NCI-H1048 (cell line): ENCODE results near the gene ARR3.
"Not testable (repeated sequence)": the region's sequence is repeated elsewhere in the genome, so short reads cannot be mapped to it uniquely, and the experiment has no call there.

Source experiments
- DNase-seq: peaks from one replicate; lab custom pipeline; 2025; lab: John Stamatoyannopoulos, UW

The ARR3 gene

GRCh38 chrX:70280573-70280972 lies 12.4 kb downstream of the ARR3 start:
- no peak for DNase-seq

GRCh38 chrX:70281951-70282350 lies 13.8 kb downstream of the ARR3 start, which contains the start of gene RAB41:
TSS of gene RAB41 (plus strand) at chrX:70282172. CDS start at chrX:70282218, 46 bp downstream.
- DNase-seq: no peak

GRCh38 chrX:70289168-70289792 lies 21.1 kb downstream of the ARR3 start:
- no peak for DNase-seq

GRCh38 chrX:70289793-70290770 lies 21.9 kb downstream of the ARR3 start, which contains the start of the genes KIF4A and PDZD11:
TSS of gene KIF4A (plus strand) at chrX:70290104. CDS start at chrX:70290459, 355 bp downstream.
TSS of gene PDZD11 (minus strand) at chrX:70289927. CDS start at chrX:70289341, 586 bp downstream.
- peak; percentile 55 for DNase-seq

DNA sequence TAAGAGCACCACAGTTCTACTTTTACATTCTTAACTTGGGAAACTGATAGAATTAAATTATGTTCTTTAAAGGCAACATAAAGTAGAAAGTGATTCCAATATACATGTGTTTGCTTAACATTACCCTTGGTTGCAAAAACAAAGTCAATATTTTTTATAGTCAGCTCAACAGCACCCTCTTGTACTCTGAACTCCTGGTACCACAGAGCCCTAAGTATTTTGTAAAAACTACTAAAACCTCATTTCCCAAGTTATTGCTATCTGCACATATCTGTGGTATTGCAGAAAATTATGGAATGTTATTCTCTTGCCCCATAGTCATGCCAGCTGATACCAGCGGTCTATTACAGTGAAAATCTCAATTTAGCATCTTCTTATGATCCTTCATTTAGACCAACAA lies 24.7 kb downstream of the ARR3 start:
- DNase-seq: no peak

DNA sequence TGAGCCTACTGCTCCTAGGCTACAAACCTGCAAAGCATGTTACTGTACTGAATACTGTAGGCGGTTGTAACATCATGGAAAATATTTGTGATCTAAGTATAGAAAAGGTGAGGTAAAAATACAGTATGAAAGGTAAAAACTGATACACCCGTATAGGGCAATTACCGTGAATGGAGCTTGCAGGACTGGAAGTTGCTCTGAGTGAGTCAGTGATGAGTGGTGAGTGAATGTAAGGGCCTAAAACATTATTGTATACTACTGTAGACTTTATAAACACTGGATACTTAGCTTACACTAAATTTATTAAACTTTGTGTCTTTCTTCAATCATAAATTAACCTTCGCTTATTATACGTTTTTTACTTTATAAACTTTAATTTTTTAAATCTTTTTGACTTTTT lies 25.5 kb downstream of the ARR3 start:
- no peak for DNase-seq

DNA sequence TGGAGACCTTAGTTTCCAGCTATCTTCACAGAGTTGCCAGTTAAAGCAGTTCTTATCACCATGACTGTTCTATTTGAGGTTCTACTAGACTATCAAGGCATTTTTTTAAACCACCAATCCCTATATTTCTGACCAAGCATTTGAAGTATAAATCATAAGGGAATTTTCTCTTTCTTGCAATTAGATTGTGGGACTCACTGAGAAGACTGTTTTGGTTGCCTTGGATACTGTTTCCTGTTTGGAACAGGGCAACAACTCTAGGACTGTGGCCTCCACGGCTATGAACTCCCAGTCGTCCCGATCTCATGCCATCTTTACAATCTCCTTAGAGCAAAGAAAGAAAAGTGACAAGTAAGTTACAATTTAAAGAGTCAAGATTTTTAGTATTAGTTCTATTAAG lies 33.6 kb downstream of the ARR3 start:
- DNase-seq: no peak

DNA sequence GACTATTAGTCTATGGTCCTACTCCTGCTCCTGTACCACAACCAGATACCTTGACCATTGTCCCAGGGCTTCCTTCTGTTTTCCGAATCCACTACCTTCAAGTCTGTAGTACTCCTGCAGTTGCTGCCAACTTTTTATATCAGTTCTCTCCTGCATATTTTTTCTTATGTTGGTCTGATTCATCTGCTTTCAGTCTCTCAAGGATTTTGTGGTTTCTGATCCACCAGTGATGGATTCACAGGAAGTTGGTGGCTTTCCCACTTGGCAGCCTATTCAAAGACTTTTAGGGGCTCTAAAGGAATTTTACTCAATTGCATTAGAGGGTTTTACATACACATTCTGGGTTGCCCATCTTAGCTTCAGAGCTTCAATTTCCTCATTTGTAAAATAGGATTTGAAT lies 45.4 kb downstream of the ARR3 start:
- no peak for DNase-seq

DNA sequence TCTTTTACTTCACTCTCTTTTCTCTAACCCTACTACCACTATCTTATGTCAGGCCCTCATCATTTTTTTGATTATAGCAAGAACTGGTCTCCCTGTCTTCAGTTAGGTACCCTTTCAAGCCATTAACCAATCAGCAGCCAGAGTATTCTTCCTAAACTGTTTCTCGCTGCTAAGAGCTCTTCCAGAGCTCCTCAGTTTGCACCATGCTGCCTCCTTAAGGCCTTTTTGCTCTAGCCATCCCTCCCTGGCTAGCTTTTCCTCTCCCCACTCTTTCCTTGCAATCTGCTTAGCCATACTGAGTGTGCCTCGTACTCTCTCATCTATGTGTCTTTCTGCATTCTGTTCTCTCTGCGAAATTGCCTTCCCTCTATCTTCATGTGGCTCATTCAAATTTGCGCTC lies 54.6 kb downstream of the ARR3 start:
- no peak for DNase-seq

GRCh38 chrX:70323628-70324027 lies 55.5 kb downstream of the ARR3 start:
- DNase-seq: not testable (repeated sequence)

DNA sequence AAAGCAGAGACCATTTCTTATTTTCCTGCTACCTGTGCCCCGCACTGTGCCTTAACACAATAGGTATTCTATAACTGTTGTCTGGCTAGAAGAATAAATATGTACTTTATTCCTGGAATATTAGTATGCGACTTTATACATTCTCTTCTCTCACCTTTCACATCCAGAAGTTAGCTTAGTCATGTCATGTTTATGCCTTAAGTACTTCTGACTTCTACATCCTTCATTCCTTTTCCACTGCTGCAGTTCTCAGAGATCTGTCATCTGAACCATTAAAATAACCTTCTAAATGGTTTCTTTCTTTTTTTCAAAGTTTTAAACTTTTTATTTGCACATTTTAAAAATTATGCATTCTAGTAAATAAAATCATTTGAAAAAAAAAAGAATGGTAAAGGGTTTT lies 56.2 kb downstream of the ARR3 start:
- no peak for DNase-seq

- no peak for DNase-seq
These were observed 63.0 kb downstream of the ARR3 start for GRCh38 chrX:70331161-70331560.
